ENCODE results near the gene ISG15.
"Not testable (repeated sequence)": the region's sequence is repeated elsewhere in the genome, so short reads cannot be mapped to it uniquely, and the experiment has no call there.

Gene ISG15

DNA sequence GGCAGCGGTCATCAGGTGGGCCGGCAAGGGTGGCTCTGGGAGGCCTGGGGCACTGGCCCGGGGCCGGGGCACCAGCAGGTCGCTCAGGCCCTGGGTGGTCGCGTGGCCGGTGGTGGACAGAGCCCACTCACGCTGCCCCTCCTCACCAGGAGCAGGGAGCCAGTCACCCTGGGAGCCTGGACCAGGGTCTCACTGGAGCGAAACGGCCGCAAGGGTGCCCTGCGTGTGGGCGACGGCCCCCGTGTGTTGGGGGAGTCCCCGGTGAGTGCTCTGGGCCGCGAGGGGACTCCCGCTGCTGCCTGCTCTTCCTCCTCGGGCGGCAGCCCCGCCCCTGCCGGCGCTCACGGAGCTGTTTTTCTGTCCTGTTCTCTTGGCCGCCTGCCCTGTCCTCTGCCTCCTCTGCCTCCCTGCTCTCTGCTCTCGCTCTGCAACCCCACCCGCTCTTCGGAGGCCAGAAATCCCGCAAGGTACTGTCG, 37.3 kb downstream of the ISG15 start:
- no peaks in the 10 kb centered on the region for H3K4me1 Mint-ChIP-seq
- no peaks in the 10 kb centered on the region for H3K36me3 Mint-ChIP-seq
- H3K9me3 Mint-ChIP-seq: peaks cover 8% of the 10 kb centered on the region
- no peak overlapping the region for H3K4me3 Mint-ChIP-seq
- no peak for DNase-seq
- CTCF ChIA-PET: no interaction called here
- H3K27me3 Mint-ChIP-seq: no peaks in the 10 kb centered on the region
- no peak overlapping the region for H3K27ac Mint-ChIP-seq

DNA sequence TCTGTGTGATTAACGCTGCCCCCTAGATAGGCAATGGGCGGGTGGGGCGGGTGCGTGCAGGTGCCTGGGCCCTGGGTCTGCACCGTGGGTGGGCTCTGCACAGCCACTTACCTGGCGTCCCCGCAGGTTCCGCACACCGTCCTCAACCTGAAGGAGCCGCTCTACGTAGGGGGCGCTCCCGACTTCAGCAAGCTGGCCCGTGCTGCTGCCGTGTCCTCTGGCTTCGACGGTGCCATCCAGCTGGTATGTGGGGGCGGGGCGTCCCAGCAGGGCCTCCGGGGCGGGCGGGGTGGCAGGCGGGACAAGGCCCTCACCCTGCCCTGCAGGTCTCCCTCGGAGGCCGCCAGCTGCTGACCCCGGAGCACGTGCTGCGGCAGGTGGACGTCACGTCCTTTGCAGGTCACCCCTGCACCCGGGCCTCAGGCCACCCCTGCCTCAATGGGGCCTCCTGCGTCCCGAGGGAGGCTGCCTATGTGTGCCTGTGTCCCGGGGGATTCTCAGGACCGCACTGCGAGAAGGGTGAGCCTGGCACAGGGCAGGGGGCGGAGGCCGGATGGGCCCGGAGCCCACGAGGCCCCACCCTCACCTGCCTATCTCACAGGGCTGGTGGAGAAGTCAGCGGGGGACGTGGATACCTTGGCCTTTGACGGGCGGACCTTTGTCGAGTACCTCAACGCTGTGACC, 38.0 kb downstream of the ISG15 start:
- Mint-ChIP-seq H3K9me3 (peaks cover 8% of the 10 kb centered on the region), H3K27me3 (peaks cover 4% of the 10 kb centered on the region), H3K27ac (no peak overlapping the region), H3K36me3 (no peaks in the 10 kb centered on the region), H3K4me3 (no peak overlapping the region), H3K4me1 (no peaks in the 10 kb centered on the region)
- CTCF ChIA-PET: no interaction called here
- DNase-seq: no peak

DNA sequence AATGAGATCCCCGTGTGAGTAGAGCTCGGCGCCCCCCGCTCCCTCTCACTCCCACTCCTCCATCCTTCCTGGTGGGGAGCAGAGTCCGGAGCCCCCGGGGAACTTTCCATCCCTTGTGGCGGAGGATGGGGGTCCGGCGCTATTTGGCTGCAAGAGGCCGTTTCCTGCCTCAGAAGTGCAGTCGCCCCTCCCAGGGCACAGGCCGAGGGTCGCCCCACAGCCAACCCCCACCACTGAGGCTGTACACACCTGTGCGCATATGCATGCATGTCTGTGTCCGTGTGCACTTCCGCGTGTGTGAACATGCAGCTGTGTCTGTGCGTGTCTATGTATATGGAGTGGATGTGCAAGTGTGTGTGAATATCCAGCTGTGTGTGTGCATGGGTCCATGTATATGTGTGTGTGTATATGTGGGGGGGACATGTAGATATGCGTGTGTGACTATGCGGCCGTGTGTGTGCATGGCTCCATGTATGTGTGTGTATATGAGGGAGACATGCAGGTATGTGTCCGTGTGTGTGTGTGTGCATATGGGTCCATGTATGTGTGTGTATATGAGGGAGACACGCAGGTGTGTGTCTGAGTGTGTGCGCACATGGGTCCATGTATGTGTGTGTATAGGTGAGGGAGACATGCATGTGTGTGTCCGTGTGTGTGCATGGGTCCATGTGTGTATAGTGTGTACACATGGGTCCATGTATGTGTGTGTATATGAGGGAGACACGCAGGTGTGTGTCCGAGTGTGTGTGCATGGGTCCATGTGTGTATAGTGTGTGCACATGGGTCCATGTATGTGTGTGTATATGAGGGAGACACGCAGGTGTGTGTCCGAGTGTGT, 38.9 kb downstream of the ISG15 start:
- H3K4me1 Mint-ChIP-seq: no peaks in the 10 kb centered on the region
- H3K36me3 Mint-ChIP-seq: no peaks in the 10 kb centered on the region
- H3K9me3 Mint-ChIP-seq: peaks cover 8% of the 10 kb centered on the region
- peaks cover 11% of the 10 kb centered on the region for H3K27me3 Mint-ChIP-seq
- no peak for DNase-seq
- CTCF ChIA-PET: no interaction called here
- no peak overlapping the region for H3K27ac Mint-ChIP-seq
- H3K4me3 Mint-ChIP-seq: no peak overlapping the region

DNA sequence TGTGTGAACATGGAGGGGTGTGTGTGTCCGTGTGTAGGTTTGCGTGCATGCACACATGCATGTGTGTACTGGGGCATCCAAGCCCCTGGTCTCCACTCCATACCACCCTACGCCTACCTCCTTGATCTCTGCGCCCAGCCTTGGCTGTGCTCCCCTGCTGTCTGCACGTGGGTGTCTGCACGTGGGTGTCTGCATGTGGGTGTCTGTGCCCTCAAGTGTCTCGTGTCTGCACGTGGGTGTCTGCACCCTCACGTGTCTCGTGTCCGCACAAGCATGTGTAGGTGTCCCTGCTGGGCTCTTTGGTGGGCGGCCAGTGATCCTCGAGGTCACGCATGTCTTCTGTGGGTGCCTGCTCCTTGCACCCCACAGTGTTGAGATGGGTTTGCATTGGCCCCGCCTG, 39.7 kb downstream of the ISG15 start:
- peaks cover under 1% of the 10 kb centered on the region for H3K4me1 Mint-ChIP-seq
- DNase-seq: no peak
- CTCF ChIA-PET: no interaction called here
- no peak overlapping the region for H3K4me3 Mint-ChIP-seq
- H3K27ac Mint-ChIP-seq: no peak overlapping the region
- peaks cover 8% of the 10 kb centered on the region for H3K9me3 Mint-ChIP-seq
- peaks cover 19% of the 10 kb centered on the region for H3K27me3 Mint-ChIP-seq
- H3K36me3 Mint-ChIP-seq: no peaks in the 10 kb centered on the region

DNA sequence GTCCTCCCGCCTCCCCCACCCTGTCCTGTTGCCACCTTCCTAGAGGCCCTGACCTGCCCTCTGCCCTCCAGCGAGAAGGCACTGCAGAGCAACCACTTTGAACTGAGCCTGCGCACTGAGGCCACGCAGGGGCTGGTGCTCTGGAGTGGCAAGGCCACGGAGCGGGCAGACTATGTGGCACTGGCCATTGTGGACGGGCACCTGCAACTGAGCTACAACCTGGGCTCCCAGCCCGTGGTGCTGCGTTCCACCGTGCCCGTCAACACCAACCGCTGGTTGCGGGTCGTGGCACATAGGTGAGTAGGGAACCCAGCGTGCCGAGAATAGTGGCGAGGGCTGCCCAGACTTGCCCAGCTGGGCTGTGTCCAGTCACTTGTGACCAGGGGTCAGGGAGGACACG, 40.4 kb downstream of the ISG15 start:
- Mint-ChIP-seq H3K9me3 (peaks cover 8% of the 10 kb centered on the region), H3K36me3 (no peaks in the 10 kb centered on the region), H3K27ac (no peak overlapping the region), H3K4me3 (no peak overlapping the region), H3K27me3 (peaks cover 25% of the 10 kb centered on the region), H3K4me1 (peaks cover 5% of the 10 kb centered on the region)
- CTCF ChIA-PET: no interaction called here
- DNase-seq: no peak

DNA sequence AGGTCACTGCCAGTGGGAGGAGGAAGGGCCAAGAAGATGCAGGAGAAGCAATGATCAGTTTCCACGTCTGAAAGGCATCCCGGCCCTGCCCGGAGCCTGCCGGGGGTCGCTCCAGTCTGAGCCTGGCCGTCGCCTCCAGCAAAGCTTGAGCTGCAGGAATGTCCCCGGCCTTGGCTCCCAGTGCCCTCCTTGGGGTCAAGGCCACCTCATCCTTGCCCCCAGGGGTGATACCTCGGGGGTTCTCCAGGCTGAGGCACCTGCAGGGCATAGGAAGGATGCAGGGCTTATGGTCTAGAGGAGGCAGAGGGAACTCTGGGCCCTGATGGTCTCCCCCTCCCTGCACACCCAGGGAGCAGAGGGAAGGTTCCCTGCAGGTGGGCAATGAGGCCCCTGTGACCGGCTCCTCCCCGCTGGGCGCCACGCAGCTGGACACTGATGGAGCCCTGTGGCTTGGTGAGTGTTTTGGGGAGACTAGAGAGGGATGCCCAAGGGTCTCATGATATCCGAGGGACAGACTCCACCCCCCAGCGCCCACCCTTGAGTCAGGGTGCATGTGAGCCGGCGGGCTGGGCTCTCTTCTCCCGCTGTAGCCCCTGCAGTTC, 40.9 kb downstream of the ISG15 start:
- H3K27me3 Mint-ChIP-seq: peaks cover 30% of the 10 kb centered on the region
- peaks cover 9% of the 10 kb centered on the region for H3K4me1 Mint-ChIP-seq
- no peak overlapping the region for H3K4me3 Mint-ChIP-seq
- CTCF ChIA-PET: no interaction called here
- H3K9me3 Mint-ChIP-seq: peaks cover 8% of the 10 kb centered on the region
- no peaks in the 10 kb centered on the region for H3K36me3 Mint-ChIP-seq
- no peak for DNase-seq
- no peak overlapping the region for H3K27ac Mint-ChIP-seq

DNA sequence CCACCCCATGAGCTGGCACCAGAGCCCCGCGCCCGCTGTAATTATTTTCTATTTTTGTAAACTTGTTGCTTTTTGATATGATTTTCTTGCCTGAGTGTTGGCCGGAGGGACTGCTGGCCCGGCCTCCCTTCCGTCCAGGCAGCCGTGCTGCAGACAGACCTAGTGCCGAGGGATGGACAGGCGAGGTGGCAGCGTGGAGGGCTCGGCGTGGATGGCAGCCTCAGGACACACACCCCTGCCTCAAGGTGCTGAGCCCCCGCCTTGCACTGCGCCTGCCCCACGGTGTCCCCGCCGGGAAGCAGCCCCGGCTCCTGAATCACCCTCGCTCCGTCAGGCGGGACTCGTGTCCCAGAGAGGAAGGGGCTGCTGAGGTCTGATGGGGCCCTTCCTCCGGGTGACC, 41.7 kb downstream of the ISG15 start:
- H3K4me3 Mint-ChIP-seq: no peak overlapping the region
- DNase-seq: no peak
- CTCF ChIA-PET: no interaction called here
- peaks cover 8% of the 10 kb centered on the region for H3K9me3 Mint-ChIP-seq
- H3K36me3 Mint-ChIP-seq: no peaks in the 10 kb centered on the region
- no peak overlapping the region for H3K27ac Mint-ChIP-seq
- H3K4me1 Mint-ChIP-seq: peaks cover 10% of the 10 kb centered on the region
- peaks cover 34% of the 10 kb centered on the region for H3K27me3 Mint-ChIP-seq

DNA sequence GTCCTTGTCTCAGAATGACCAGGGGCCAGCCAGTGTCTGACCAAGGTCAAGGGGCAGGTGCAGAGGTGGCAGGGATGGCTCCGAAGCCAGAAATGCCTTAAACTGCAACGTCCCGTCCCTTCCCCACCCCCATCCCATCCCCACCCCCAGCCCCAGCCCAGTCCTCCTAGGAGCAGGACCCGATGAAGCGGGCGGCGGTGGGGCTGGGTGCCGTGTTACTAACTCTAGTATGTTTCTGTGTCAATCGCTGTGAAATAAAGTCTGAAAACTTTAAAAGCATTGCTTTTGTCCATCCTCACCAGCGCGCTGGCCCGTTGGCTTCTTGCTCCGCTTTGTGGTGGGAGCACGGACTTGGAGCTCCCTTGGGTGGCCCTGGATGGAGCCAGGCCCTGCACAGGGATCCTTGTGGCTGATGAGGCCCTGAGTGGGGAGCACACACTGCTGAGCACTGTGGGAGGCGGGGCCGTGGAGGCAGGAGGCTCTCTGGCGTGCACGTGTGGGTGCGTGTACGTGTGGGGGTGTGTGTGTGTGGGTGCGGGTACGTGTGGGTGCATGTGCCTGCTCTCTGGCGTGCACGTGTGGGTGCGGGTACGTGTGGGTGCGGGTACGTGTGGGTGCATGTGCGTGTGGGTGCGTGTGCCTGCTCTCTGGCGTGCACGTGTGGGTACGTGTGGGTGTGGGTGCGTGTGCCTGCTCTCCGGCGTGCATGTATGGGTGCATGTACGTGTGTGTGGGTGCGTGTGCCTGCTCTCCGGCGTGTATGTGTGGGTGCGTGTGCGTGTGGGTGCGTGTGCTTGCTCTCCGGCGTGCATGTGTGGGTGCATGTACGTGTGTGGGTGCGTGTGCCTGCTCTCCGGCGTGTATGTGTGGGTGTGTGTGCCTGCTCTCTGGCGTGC, 42.8 kb downstream of the ISG15 start:
- Mint-ChIP-seq H3K9me3 (peaks cover 8% of the 10 kb centered on the region), H3K27me3 (peaks cover 46% of the 10 kb centered on the region), H3K4me3 (no peak overlapping the region), H3K27ac (peak overlapping the region; percentile 28), H3K4me1 (peaks cover 17% of the 10 kb centered on the region), H3K36me3 (no peaks in the 10 kb centered on the region)
- CTCF ChIA-PET: no interaction called here
- no peak for DNase-seq

DNA sequence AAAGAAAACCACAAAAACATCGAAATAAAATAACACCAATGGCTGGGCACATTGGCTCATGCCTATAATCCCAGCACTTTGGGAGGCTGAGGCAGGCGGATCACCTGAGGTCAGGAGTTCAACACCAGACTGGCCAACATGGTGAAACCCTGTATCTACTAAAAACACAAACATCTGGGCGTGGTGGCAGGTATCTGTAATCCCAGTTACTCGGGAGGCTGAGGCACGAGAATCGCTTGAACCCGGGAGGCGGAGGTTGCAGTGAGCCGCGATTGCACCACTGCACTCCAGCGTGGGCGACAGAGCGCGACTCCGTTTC, 44.4 kb downstream of the ISG15 start:
- DNase-seq, H3K9me3 Mint-ChIP-seq, CTCF ChIA-PET, H3K27ac Mint-ChIP-seq, H3K36me3 Mint-ChIP-seq: not testable (repeated sequence)
- Mint-ChIP-seq H3K27me3 (peaks cover 61% of the 10 kb centered on the region), H3K4me3 (peak overlapping the region; percentile 75), H3K4me1 (peaks cover 30% of the 10 kb centered on the region)

DNA sequence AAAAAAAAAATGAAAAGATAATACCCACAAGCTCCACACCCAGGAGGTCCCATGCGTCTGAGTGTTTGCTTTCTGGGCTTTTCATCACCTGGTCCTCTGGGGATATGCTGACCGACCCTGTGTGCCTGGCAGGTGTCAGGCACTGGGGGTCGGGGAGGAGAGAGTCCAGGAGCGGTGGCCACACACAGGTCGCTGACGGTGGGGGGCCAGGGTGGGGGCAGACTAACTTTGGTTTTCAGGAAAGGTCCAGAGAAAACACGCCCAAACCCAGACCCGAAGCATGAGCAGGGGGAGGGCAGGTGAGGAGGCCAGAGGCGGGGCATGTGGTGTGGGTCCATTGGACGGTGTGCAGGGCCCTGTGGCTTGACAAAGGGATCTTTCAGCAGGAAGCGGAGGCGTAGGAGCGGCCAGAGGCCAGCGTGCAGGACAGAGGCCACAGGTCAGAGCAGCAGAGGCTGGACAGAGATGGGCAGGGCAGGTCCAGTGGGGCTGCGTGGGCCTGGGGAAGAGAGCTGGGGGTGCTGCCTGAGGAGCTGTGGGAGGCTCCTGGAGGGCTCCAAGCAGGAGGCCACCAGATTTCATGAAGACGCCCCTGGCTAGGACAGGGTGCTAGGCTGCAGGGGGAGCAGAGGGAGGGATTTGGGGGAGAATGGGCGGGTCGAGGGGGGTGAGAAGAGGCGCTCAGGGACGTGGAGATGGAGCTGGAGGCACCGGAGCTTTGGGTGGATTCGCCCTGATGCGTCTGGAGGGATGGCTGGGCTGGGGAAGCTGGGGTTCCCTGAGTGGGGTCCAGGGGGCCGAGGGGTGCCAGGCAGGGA, 45.0 kb downstream of the ISG15 start:
- no peak overlapping the region for H3K27ac Mint-ChIP-seq
- H3K27me3 Mint-ChIP-seq: peaks cover 65% of the 10 kb centered on the region
- DNase-seq: no peak
- peak overlapping the region; percentile 75 for H3K4me3 Mint-ChIP-seq
- H3K4me1 Mint-ChIP-seq: peaks cover 34% of the 10 kb centered on the region
- H3K9me3 Mint-ChIP-seq: no peaks in the 10 kb centered on the region
- no peaks in the 10 kb centered on the region for H3K36me3 Mint-ChIP-seq
- CTCF ChIA-PET: interaction anchor here (1.3 to 1.4 kb wide), 2 partner anchors 25 to 313 kb away, joined by 3 read pairs; no protein-coding TSS in a partner anchor

DNA sequence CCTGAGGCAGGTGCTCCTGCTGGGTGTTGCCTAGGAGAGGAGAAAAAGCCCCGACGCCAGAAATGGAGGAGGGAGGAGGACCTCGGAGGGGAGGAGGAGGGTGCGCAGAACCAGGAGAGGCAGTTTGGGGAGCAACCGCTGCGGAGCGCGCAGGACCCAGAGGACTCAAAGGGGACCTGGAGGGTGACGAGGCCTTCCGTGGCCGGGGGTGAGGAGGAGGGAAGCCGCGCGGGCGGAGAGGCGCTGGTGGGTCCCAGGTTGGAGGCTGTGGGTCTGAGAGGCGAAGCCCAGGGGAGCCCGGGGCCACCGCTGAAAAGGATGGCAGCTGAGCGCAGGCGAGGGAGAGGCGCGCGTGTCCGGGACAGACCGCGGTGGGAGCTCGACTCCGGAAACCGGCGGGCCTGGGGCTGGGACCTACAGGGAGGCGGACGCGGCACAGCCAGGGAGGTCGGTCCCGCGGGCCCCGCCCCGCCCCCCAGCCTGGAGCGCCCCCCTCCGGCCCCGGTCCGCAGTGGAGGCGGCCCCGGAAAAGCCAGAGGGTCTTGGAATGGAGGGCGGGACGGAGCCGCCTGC, 45.7 kb downstream of the ISG15 start:
- peaks cover 65% of the 10 kb centered on the region for H3K27me3 Mint-ChIP-seq
- peaks cover 38% of the 10 kb centered on the region for H3K4me1 Mint-ChIP-seq
- CTCF ChIA-PET: interaction anchor here (1.3 to 1.6 kb wide), 3 partner anchors 18 to 312 kb away, joined by 3 to 7 read pairs (median 3); no protein-coding TSS in a partner anchor
- DNase-seq: peak; percentile 76
- H3K4me3 Mint-ChIP-seq: peak overlapping the region; percentile 75
- H3K9me3 Mint-ChIP-seq: no peaks in the 10 kb centered on the region
- H3K27ac Mint-ChIP-seq: no peak overlapping the region
- H3K36me3 Mint-ChIP-seq: no peaks in the 10 kb centered on the region

DNA sequence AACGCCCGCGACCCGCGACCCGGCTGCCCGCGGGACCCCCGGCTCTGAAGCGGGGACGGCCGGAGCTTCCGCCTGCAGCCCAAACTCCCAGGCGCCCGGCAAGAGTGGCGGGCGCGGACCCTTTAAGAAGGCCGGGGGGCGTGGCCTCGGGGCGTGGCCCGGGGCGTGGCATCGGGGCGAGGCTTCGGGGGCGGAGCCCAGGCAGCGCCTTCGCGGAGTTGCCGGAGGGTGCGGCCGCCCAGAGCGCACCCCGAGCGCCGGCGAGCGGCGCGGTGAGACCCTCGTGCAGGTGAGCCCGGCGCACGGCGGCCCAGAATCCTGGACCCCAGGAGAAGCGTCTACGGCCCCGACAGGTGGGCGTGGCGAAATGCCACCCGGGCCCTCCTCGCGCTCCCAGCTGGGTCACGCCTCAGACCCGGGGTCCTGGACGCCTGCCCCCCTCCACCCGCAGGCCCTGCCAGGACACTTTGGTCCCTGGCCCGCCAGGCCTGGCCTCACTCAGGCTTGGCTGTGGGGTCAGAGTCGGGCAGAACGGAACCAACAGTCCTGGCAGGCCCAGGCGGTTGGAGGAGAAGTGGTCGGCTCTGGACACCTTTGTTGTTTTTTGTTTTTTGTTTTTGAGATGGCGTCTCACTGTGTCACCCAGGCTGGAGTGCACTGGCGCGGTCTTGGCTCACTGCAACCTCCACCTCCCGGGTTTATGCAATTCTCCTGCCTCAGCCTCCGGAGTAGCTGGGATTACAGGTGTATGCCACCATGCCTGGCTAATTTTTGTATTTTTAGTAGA, 46.4 kb downstream of the ISG15 start:
- H3K36me3 Mint-ChIP-seq: no peaks in the 10 kb centered on the region
- CTCF ChIA-PET: interaction anchor here (1.3 to 1.6 kb wide), 3 partner anchors 19 to 312 kb away, joined by 3 to 7 read pairs (median 3); no protein-coding TSS in a partner anchor
- peak; percentile 94 for DNase-seq
- H3K4me3 Mint-ChIP-seq: peak overlapping the region; percentile 59
- H3K4me1 Mint-ChIP-seq: peaks cover 43% of the 10 kb centered on the region
- H3K27me3 Mint-ChIP-seq: peaks cover 65% of the 10 kb centered on the region
- no peak overlapping the region for H3K27ac Mint-ChIP-seq
- H3K9me3 Mint-ChIP-seq: no peaks in the 10 kb centered on the region

All from activated naive CD4-positive, alpha-beta T cell treated with anti-CD3 and anti-CD28 coated beads, Interleukin-2, amount 10 ng/mL, durations not matched to agents 7 days and 5 days (primary cell).